ENCODE results near the gene ADSL.

DNA sequence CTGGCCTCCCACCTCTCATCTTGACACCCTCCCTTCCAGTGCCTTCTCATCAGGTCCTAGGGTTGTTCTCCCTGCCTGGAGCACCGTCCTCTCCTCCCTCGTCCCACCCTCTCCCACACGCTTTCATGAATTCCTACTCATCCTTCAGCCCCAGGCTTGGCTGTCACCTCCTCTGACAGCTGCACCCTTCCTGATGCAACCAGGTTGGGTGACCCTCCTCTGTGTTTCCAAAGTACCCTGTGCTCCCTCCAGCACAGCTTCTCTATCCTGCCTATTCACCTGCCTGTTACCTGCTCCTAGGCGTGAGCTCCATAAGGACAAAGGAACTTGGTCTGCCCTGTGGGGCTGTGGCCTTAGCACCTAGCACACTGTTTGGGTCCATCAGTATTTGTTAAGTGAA is 82.5 kb downstream of the ADSL start:
- TF ChIP-seq, protein P1, sequence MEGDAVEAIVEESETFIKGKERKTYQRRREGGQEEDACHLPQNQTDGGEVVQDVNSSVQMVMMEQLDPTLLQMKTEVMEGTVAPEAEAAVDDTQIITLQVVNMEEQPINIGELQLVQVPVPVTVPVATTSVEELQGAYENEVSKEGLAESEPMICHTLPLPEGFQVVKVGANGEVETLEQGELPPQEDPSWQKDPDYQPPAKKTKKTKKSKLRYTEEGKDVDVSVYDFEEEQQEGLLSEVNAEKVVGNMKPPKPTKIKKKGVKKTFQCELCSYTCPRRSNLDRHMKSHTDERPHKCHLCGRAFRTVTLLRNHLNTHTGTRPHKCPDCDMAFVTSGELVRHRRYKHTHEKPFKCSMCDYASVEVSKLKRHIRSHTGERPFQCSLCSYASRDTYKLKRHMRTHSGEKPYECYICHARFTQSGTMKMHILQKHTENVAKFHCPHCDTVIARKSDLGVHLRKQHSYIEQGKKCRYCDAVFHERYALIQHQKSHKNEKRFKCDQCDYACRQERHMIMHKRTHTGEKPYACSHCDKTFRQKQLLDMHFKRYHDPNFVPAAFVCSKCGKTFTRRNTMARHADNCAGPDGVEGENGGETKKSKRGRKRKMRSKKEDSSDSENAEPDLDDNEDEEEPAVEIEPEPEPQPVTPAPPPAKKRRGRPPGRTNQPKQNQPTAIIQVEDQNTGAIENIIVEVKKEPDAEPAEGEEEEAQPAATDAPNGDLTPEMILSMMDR (IDR thresholded peaks at IDR 0.05; ENCODE audit: insufficient read depth, low read depth, low read length): no peak
- no peak for TF ChIP-seq EZH2 (IDR thresholded peaks at IDR 0.05; ENCODE audit: insufficient read depth, low read length)

Data from astrocyte (in vitro differentiated cells and primary cell).